ENCODE data around the gene LVRN. TPM values are rescaled to one million over a fixed set of nuclear protein-coding genes. Genes with fewer than 3 reads are reported as not detected.

The LVRN gene
- total and polyA plus RNA-seq, 2 experiments from 2014 or later = 0.31 to 0.45 TPM

GRCh38 chr5:115947260-115947659 is 15.0 kb upstream of the LVRN start (continued):
- TF ChIP-seq STAT1 (IDR thresholded peaks at IDR 0.05; ENCODE audit: unreplicated experiment) = no peak
- no peak for TF ChIP-seq POLR2AphosphoS5 (IDR thresholded peaks at IDR 0.05; ENCODE audit: low read depth)
- TF ChIP-seq REST (IDR thresholded peaks at IDR 0.05; ENCODE audit: unreplicated experiment) = no peak
- TF ChIP-seq ETS1 (IDR thresholded peaks at IDR 0.05) = no peak
- TF ChIP-seq ZNF114 (CRISPR knock-in tag; IDR thresholded peaks at IDR 0.05) = no peak
- TF ChIP-seq EZH2 (IDR thresholded peaks at IDR 0.05; ENCODE audit: low read depth, unreplicated experiment) = no peak
- TF ChIP-seq ZNF331 (CRISPR knock-in tag; IDR thresholded peaks at IDR 0.05; ENCODE audit: low read depth) = no peak
- TF ChIP-seq JUNB (IDR thresholded peaks at IDR 0.05; ENCODE audit: unreplicated experiment) = no peak
- TF ChIP-seq NANOG (IDR thresholded peaks at IDR 0.05; ENCODE audit: borderline replicate concordance) = no peak

GRCh38 chr5:115948091-115948534 is 14.2 kb upstream of the LVRN start:
- Histone ChIP-seq H4K20me1 (replicated peaks; ENCODE audit: insufficient read depth) (no peaks in the 10 kb centered on the region), H3F3A (replicated peaks; ENCODE audit: low read depth) (no peaks in the 10 kb centered on the region), H3K4me2 (no peak overlapping the region), H3K4me1 (ENCODE audit: insufficient read depth) (peaks cover 9% of the 10 kb centered on the region), H2AFZ (no peak overlapping the region), H3K79me2 (replicated peaks; ENCODE audit: insufficient read depth) (no peaks in the 10 kb centered on the region), H3K27me3 (ENCODE audit: insufficient read depth) (no peaks in the 10 kb centered on the region), H3K9me2 (ENCODE audit: insufficient read depth) (peaks cover 10% of the 10 kb centered on the region), H3K27ac (ENCODE audit: low read depth) (no peak overlapping the region), H3K4me3 (no peak overlapping the region), H3K36me3 (ENCODE audit: insufficient read depth) (no peaks in the 10 kb centered on the region)
- DNase-seq (ENCODE audit: low spot score) (no peak), ATAC-seq (no peak)
- Mint-ChIP-seq H3K27me3 (ENCODE audit: insufficient read depth, low read depth, poor library complexity) (peaks cover 3% of the 10 kb centered on the region), H3K4me3 (no peak overlapping the region), H3K4me1 (peaks cover 11% of the 10 kb centered on the region), H3K9me3 (no peaks in the 10 kb centered on the region; the same call in 2 of the 3 replicates), H3K27ac (no peak overlapping the region), H3K36me3 (ENCODE audit: low read depth) (no peaks in the 10 kb centered on the region)
- TF ChIP-seq REST (IDR thresholded peaks at IDR 0.05; ENCODE audit: unreplicated experiment) (no peak), ETS1 (IDR thresholded peaks at IDR 0.05) (no peak), JUNB (IDR thresholded peaks at IDR 0.05; ENCODE audit: unreplicated experiment) (no peak), EZH2phosphoT487 (IDR thresholded peaks at IDR 0.05; ENCODE audit: unreplicated experiment) (no peak), CREB1 (CRISPR knock-in tag; IDR thresholded peaks at IDR 0.05; ENCODE audit: low read depth) (no peak), ZNF114 (CRISPR knock-in tag; IDR thresholded peaks at IDR 0.05) (no peak), POLR2AphosphoS5 (IDR thresholded peaks at IDR 0.05; ENCODE audit: low read depth) (no peak), STAT1 (IDR thresholded peaks at IDR 0.05; ENCODE audit: unreplicated experiment) (no peak), ZNF331 (CRISPR knock-in tag; IDR thresholded peaks at IDR 0.05; ENCODE audit: low read depth) (no peak), NANOG (IDR thresholded peaks at IDR 0.05; ENCODE audit: borderline replicate concordance) (no peak), CTCF (conservative IDR thresholded peaks at IDR 0.05; ENCODE audit: low read depth in 2 of 2) (no peak)
